ENCODE measurements around the gene PF4V1.

PF4V1 gene

DNA sequence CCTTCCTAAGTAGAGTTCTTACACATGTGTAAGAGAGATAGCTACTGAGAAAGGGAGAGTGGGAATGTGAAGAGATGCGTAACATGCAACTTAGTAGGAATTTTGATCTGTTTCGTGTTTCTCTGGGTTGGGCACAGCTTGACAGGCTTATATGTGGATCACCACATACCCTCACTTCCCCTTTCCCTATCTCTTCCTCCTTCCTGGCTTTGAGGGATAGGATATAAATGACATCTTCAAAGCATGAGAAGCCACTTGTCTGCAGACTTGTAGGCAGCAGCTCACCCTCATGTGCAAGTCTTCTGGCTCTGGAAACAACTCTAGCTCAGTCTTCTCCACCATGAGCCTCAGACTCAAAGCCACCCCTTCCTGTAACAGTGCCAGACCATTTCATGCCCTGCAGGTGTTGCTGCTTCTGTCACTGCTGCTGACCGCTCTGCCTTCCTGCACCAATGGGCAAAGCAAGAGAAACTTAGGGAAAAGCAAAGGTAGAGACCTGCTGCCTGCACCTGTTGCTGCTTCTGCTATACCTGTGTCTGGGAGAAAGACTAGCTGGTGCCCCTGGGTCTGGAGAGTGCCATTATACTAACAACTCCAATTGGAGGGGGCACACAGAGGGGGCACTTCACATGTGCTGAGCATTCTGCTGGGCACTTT lies 5.4 kb upstream of the PF4V1 start:
- DNase-seq, result no peak

DNA sequence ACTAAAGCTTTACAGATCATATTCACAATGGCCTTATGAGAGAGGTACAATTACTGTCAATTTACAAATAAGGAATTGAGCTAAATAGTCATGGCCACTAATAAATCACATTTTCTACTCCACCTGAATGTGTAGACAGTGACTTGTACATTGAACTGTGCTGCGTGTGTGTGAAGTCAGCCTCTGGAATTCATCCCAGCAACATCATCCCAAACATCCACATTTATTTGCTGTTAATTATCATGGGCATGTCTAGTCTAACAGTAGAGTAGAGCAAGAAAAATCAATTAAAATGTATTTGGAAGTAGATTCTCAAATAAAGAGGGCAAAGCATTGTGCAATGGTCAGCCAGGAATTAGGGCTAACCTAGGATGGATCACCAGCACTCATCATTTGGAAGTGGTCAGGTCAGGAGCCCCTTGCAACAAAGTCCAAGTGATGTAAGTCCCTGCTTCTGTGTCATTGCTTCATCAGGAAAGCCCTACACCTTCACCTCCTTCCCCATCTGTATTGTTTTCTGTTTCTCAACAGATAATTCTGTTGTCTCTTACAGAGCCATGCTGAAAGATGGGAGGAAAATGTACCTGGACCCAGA lies 4.8 kb upstream of the PF4V1 start:
- DNase-seq, result no peak

DNA sequence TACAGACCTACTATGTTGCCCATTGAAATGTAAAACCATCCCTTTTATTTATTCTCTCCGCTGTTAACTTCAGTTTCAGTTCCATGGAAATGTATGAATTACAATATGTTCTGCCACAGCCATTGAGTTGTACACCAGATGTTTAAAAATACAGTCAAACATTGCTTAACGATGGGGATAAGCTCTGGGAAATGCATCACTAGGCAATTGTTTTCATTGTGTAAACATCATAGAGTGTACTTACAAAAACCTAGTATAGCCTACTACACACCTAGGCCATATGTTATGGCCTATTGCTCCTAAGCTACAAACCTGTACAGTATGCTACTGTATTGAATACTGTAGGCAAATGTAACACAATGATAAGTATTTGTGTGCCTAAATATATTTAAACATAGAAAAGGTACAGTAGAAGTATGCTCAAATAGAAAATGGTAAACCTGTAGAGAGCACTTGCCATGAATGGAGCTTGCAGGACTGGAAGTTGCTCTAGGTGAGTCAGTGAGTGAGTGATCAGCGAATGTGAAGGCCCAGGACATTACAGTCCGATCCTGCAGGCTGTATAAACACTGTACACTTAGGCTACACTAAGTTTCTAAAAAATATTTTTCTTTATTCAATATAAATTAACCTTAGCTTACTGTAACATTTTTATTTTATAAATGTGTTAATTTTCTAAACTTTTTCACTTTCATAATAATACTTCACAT lies 2.7 kb upstream of the PF4V1 start:
- DNase-seq, result no peak

DNA sequence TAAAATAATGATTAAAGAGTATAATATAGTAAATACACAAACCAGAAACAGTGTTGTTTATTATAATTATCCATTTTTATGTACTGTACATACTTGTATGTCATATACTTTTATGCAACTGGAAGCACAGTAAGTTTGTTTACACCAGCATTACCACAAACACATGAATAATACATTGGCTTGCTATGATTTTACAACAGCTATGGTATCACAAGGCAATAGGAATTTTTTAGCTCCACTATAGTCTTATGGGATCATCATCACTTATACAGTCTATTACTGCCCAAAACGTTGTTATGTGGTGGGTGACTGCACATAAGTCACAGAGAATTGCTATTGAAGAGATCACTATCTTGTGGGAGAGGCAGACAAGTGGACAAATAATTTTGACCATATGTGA lies 1.8 kb upstream of the PF4V1 start:
- DNase-seq, result no peak

DNA sequence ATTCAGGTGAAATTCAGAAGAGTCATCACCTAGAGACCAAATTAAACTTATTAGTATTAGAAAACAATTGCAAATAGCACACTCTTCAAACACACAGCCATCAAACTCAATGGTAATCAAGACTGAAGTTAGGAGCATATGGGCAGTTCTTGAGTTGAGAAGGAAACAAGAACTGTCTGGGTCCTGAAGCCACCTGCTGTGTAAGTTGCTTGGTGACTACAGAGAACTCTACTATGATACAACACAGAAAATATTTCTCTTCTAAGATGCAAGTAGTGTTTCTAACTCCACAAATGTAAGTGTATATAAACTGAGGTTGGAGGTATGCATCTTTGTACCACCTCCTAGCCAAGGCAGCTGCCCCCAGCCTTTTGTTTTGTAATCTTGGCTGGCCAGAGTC lies 325 bp upstream of the PF4V1 start:
- DNase-seq, result no peak

DNA sequence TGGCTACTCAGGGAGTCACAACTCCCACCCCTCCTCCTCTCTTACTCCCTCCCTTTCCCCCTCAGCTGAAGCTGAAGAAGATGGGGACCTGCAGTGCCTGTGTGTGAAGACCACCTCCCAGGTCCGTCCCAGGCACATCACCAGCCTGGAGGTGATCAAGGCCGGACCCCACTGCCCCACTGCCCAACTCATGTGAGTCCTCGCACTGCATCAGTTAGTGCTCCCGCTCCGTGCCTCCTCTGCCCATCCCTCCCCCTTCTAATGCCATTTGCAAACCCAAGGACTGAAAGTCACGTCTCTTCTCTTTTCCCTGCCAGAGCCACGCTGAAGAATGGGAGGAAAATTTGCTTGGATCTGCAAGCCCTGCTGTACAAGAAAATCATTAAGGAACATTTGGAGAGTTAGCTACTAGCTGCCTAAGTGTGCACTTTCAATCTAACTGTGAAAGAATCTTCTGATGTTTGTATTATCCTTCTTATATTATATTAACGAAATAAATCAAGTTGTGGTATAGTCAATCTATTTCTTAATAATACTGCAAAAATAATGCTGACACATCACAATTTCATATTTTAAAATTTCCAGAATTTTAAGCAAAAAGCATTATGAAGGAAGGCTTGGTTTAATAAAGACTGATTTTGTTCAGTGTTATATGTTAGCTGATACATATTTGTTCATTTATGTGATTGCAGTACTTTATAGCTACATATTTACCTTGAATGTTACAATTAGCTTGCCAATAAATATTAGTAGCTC lies 800 bp downstream of the PF4V1 start:
- DNase-seq, result no peak

DNA sequence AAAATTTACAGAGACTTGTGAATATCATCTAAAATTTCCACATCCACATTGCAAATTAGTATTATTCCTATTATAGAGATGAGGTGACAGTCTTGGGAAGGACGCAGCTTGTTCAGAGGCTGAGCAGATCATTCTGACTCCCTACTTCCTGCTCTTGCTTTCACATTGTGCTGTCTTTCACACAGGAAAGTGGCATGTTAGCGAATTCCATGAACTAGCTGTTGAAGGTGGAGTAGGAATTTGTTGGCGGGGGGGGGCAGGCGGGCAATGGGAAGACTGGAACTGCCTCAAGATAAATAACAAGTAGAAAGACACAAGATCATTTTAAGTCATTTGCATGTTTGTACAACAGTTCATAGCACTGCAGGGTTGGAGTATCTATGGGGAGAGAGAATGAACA lies 2.3 kb downstream of the PF4V1 start:
- DNase-seq, result no peak

DNA sequence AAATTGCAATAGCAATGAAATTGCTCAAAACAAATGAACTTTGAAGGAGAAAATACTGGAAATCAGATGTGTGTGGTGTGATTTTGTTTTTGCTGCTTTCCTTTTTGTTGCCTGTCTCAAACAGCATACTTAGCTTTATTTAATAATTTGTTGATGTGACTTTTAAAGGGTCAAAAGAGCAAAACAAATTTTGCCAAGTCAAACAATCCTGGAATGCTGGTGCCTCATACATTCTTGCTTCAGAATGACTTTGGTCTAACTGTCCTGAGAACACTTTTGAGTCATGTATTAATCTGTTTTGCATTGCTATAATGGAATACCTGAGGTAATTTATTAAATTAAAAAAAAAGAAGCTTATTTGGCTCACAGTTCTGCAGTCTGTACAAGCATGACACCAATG lies 3.4 kb downstream of the PF4V1 start:
- no peak for DNase-seq

DNA sequence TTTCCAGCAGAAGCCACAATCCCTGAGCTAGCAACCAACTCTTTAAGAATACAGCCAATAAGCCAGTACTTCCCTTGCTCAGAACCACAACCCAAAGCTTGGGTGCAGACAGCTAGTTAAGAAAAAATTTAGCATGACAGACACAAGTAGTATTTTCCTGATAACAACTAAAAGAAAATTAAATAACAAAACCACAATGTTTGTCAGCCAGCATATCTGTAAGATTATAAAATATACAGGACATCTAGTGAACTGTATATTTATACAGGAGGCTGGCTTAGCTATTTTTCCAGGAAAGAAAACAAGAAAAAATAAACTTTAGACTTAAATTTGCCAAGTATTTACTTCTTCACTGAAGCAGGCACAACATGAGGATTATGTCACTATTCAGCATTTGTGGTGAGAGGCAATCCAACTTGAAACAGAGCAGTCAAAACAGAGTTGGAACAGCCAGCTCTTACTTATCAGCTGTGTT lies 6.6 kb downstream of the PF4V1 start:
- no peak for DNase-seq

DNA sequence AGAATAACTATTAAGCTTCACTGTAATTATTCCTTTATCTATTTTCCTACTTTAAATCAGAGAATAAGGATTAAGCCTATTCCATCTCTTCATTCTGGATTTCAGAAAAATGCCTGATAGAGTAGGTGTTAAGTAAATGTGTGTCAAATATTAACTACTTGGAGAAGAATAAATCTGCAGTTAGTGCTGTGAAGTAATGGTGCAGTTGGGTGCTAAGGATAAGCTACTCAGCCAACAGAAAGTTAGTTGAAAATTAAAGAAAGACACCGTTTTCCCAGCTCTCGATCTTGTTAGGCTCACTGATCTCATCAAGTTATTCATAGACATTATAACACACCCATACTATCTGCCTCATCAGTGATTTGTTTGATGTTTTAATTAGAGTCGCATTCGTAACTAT lies 7.1 kb downstream of the PF4V1 start:
- no peak for DNase-seq

DNA sequence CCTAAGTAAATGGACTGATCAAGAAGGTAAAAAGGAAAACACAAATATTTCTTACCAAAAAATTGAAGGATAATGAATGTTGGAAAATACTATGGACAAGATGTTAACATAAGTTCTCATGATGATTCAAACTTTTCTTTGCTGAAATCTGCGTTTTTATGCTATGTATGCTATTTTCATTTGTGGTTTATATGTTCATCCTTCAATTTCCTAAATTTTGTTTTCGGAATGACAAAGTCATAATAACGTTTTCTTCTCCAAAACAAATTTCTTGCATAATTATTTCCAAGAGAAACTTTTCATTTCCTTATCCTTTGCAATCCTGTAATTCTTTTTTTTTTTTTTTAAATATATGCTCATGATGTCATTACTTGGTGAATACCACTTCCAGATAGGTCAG lies 7.8 kb downstream of the PF4V1 start:
- DNase-seq, result no peak

DNA sequence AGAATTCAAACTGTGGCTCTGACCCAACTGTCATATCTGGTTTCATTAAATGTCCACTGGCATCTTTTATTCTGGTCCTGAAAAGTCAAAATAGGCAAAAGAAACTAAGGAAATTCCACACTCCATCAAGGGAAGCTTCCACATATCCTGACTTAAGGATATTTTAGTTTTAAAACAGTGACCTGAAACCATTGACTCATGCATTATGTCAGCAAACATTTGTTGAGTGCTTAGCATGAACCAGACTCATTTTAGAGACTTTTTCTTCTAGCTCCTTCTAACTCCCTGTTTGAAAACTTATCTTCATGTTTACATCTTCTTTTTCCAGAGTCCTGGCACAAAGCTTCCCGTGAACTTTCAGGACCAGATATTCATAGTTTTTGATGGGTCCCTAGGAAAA lies 9.2 kb downstream of the PF4V1 start:
- DNase-seq, result no peak

DNA sequence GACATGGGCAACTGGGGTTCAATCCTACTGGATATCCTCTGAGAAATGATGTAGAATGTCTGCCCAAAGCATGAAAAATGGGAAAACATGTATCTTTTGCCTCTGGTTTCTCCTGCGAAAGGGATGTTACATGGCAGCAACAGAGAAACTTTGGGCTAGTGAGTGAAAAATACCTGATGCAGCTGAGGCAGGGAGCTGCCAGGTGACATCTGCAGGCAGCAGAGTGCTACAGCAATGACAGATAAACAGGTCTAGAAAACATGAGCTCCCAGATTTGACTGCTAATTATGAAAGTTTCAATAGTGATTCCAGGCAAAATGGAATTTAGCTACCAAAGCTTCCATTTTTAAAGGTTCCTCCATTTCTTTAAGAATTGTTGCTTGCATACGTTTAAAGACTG lies 11.3 kb downstream of the PF4V1 start:
- no peak for DNase-seq

DNA sequence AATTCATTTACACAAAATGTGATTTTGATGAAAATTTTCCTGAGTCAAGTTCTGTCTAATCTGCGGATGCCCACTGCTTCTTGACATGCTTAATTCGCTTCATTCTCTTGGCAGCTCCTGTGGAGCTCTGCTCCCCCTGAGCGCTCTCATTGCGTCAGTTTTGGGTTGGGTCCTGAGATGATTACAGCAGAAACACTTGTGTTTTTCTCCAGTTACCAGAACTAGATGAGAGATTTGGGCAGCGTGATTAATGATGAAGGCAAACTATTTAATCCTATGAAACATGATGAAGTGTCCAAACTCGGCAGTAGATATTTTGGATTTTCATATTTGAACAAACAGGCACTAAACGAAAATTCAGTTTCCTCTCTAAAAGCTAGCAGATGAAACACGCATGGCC lies 11.9 kb downstream of the PF4V1 start:
- no peak for DNase-seq

DNA sequence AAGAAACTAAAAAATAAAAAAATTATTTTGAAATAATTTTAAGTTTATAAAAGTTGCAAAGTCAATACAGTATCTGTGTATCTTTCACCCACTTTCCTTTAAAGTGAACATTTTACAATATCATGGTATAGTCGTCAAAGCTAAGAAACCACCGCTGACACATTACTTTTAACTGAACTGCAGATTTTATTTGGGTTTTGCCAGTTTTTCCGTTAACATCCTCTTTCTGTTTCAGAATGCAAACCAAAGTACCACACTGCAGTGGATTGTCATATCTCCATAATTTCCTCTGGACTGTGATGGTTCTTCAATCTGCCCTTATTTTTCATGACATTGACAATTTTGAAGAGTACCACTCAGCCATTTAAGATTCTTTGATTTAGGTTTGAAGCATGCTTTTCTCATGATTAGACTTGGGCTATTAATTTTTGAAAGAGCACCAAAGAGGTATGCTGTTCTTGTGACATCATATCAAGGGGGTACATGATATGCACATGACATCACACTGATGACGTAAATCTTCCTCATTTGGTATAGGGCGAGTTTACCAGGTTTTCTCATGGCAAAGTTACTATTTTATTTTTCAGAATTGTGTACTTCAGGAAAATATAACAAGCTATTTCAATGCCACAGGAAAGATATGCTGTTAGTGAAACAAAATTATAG lies 12.5 kb downstream of the PF4V1 start:
- no peak for DNase-seq

DNA sequence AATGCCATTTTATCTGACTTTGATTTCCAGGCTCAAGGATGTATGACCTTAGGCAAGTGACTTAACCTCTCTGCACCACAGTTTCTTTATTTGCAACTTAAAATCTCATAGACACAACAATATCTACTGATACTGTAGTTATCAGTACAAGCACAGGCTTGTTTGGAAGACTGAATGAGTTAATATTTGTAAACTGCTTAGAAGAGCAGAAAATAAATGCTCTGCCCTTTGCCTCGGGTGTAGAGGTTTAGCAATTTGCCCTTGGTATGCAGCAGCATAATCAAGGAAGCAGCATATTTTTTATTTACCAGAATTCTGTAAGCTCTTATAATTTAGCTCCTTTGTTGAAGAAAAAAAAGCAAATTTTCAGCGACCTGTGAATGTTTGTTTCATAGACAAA lies 13.2 kb downstream of the PF4V1 start:
- DNase-seq, result no peak

DNA sequence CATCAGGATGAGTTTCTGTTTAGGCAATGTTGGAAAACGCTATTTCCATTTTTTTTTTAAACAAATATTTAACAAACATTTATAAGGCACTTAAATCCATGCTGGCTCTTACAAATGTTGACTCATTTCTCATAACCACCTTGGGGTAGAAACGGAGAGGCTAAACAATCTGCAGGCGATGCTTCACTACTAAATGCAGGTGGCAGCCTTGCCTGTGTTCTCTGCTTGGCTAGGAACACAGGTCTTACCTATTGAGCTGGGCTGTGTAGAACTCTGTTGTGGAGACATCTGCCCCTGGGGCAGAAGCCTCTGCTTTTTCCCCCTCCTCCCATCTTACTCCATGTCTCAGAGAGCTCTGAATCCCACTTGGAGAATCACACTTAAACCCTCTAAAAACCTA lies 14.7 kb downstream of the PF4V1 start:
- DNase-seq, result no peak

DNA sequence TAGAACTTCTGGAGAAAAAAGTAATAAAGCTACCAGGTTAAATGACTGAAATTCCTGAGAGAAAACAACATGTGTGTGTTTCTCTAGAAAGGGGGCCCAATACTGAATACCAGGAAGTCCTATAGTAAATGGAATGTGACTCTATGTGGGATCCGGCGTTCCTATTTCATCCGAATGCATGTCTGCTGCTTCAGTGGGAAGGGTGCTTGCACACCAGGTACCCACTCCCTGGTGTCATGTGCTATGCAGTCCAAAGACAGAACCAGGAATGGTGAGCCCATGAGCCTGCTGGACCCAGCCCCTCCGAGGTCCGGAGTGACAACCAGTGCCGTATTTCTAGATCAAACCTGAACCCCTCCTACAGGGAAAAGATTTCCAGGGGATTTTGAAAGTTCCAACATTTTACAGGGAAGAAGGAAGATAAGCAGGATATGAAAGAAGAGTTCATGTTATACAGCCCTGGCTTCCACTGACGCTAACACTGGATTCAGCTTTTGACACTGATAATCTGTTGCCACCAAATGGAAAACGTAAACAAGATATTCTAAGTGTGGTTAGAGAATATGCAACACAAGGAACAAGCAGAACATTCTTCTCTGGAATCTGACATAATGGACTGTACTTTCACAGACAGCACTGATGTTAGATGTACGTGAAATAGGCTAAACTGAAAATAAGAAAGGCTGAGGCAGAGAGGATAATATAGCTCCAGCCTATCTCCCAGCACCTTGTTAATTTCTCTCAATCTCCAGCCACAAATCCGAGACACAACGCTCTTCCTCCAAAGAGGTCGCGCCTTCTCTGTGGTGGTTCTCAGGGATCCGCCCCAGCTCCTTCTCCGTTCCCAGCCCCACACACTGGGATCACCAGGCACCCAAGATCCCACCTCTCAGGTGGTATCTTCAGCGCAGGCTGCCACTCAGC lies 15.4 kb downstream of the PF4V1 start:
- DNase-seq, result no peak

DNA sequence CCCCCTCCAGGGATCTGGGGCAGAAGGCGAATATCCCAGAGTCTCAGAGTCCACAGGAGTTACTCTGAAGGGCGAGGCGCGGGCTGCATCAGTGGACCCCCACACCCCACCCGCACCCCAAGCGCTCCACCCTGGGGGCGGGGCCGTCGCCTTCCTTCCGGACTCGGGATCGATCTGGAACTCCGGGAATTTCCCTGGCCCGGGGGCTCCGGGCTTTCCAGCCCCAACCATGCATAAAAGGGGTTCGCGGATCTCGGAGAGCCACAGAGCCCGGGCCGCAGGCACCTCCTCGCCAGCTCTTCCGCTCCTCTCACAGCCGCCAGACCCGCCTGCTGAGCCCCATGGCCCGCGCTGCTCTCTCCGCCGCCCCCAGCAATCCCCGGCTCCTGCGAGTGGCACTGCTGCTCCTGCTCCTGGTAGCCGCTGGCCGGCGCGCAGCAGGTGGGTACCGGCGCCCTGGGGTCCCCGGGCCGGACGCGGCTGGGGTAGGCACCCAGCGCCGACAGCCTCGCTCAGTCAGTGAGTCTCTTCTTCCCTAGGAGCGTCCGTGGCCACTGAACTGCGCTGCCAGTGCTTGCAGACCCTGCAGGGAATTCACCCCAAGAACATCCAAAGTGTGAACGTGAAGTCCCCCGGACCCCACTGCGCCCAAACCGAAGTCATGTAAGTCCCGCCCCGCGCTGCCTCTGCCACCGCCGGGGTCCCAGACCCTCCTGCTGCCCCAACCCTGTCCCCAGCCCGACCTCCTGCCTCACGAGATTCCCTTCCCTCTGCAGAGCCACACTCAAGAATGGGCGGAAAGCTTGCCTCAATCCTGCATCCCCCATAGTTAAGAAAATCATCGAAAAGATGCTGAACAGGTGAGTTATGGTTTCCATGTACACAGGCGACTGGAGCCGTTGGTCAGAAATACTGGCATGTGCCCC lies 16.3 kb downstream of the PF4V1 start, which contains the start of gene CXCL1:
TSS of gene CXCL1 (plus strand) at position 264 of the 926 bp plus-strand sequence. CDS start at position 342, 78 bp downstream.
- no peak for DNase-seq

DNA sequence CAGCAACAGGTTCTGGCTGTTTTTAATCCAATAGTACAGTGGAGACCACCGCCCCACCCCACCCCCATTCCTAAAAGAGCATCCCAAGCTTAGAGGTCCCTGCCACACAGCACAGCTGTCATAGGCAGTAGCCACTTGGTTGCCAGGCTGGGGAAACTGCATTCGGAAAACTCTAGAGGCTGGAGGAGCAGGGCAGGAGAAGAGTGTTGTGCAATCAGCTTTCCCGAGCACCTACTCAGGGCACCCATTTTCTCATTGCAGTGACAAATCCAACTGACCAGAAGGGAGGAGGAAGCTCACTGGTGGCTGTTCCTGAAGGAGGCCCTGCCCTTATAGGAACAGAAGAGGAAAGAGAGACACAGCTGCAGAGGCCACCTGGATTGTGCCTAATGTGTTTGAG lies 17.2 kb downstream of the PF4V1 start:
- DNase-seq, result no peak

DNA sequence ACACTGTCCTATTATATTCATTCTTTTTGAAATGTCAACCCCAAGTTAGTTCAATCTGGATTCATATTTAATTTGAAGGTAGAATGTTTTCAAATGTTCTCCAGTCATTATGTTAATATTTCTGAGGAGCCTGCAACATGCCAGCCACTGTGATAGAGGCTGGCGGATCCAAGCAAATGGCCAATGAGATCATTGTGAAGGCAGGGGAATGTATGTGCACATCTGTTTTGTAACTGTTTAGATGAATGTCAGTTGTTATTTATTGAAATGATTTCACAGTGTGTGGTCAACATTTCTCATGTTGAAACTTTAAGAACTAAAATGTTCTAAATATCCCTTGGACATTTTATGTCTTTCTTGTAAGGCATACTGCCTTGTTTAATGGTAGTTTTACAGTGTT lies 17.7 kb downstream of the PF4V1 start:
- no peak for DNase-seq

All from NCI-H524 treated with DMSO at 0.1 percent for 48 hours (cell line).